Activated CD8-positive, alpha-beta memory T cell treated with anti-CD3 and anti-CD28 coated beads, Interleukin-2, amount 50 U/mL, for 48 hours (primary cell): ENCODE results near the gene RNU1-2.
"Not testable (repeated sequence)": the region's sequence is repeated elsewhere in the genome, so short reads cannot be mapped to it uniquely, and the experiment has no call there.

ENCODE experiments used
- DNase-seq: peaks from one replicate; pipeline ENCODE4 v3.0.0-alpha.2; 2020

RNU1-2 gene

GRCh38 chr1:16888860-16889816 is 6.6 kb upstream of the RNU1-2 start:
- peak; percentile 96 for DNase-seq

GRCh38 chr1:16890539-16891021 is 5.2 kb upstream of the RNU1-2 start:
- DNase-seq: not testable (repeated sequence)

DNA sequence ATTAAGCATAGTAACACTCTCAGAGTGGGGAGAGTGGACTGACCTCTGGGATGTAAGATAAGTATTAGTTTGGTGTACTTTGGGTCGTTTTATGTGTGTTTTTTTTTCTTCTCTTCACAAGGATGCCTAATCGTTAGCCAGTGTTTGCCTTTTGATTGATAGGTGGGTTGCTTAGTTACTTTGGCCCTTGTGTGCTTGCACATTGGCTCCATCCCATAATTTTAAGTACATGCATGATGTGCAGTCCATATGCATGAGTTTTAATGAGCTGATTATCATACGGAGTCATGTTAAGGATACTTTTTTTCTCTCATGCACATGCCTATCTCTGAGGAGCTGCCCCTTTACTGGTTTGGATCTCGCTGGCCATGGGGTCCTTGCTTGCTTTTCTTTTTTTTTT is 4.7 kb upstream of the RNU1-2 start:
- DNase-seq: not testable (repeated sequence)

GRCh38 chr1:16892978-16893525 is 2.7 kb upstream of the RNU1-2 start:
- not testable (repeated sequence) for DNase-seq

GRCh38 chr1:16893796-16894195 is 2.0 kb upstream of the RNU1-2 start:
- DNase-seq: not testable (repeated sequence)

GRCh38 chr1:16894338-16894737 is 1.4 kb upstream of the RNU1-2 start:
- not testable (repeated sequence) for DNase-seq

DNA sequence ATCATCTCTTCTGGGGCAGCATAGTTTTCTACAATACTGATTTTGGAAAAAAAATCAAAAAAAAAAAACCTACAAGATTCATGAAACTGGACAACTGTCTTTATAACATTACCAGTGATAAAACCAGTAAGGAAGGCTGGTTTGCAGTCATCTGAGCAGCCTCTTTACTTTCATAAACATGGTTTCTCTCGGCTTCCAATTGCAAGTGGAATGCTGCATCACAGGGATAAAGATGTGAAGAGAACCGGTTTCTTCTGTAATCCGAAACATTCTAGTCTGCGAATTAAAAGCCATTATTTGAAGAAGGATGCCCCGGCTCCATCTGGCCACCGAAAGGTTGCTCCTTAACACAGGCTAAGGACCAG is 565 bp upstream of the RNU1-2 start:
- DNase-seq: not testable (repeated sequence)

GRCh38 chr1:16896316-16897055 is 706 bp downstream of the RNU1-2 start:
- DNase-seq: peak; percentile 91

- DNase-seq: not testable (repeated sequence)
These were observed 1.9 kb downstream of the RNU1-2 start for GRCh38 chr1:16897653-16898052.

DNA sequence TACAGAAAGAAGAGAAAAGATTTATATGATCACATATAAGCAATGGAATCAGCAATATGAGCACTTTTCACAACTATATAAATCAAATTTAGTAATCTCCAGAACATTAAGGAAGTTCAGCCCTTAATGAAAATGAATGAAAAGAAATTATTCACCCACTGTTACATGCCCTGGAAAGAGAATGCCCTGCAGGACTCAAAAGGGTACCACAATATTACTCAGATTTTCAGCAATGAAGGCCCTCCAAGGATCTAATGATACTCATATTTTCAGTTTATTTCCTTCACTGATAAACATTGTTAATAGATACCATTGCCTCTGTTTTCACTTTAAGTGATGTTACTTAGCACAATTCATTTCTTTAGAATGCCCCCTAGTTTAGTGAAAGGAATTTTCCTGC is 2.5 kb downstream of the RNU1-2 start:
- DNase-seq: not testable (repeated sequence)

DNA sequence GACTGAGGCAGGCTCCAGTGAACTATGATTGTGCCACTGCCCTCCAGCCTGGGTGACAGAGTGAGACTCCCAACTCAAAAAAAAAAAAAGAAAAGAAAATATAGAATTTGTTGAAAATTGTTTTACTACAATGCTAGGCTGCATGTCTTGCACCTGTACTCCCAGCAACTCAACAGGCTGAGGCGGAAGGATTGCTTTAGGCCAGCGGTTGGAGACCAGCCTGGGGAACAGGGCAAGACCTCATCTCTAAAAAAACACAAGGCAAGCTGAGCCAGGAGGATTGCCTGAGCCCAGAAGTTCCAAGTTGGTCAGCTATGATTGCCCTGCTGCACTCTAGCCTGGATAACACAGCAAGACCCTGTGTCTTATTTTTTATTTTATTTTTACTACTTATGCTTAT is 3.2 kb downstream of the RNU1-2 start:
- DNase-seq: not testable (repeated sequence)

DNA sequence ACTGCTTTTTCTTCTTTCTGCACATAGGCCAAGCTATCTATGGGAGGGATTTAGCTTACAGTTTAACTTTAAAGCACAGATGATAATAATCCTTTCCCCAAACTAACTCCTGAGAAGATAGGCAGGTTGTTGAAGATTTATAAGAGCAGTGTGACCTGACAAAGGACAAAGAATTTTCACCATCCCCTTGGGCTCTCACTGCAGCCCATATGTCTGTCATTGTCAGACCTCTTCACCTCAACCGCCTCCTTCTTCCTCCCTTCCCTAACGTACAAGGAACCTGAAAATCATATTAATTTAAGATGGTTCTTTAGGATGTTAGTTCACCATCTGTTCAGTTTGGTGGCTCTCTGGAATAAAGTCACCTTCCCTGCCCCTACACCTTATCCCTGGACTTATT is 5.0 kb downstream of the RNU1-2 start:
- no peak for DNase-seq

DNA sequence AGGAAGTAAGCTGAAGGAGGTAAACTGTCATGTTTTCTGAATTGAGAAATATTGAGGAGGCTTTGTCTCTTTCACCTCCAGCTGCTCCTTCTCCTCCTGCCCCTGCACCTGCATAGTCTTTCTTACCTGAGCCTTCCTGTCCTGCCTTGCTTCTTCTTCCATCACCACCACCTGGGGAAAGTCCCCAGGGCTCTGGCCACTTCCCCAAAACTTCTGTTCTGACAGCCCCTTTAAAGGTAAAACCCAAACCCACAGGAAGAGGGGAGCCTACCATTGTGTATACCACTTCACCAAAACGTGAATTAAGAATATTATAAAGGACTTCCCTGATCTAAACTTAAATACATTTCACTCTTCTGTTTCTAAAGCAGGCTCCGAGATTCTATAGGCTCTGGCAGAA is 5.6 kb downstream of the RNU1-2 start:
- DNase-seq: not testable (repeated sequence)

DNA sequence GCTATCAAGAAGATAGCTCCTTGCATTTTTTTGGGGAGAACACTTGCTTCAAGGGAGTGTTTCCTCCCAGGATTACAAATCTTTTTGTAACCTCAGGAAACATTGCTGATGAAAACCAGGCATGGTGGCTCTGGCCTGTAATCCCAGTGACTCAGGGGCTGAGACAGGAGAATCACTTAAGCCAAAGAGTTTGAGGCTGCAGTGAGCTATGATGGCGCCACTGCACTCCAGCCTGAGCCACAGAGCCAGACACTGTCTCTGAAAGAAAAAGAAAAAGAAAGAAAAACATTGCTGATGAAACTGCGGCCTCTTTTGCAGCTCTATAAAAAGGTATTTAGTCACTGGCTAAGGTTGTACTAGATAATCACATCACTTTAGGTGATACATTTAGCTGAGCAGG is 7.3 kb downstream of the RNU1-2 start:
- no peak for DNase-seq

GRCh38 chr1:16903458-16903796 is 7.6 kb downstream of the RNU1-2 start:
- DNase-seq: no peak

GRCh38 chr1:16904560-16905109 is 8.9 kb downstream of the RNU1-2 start:
- DNase-seq: peak; percentile 98

DNA sequence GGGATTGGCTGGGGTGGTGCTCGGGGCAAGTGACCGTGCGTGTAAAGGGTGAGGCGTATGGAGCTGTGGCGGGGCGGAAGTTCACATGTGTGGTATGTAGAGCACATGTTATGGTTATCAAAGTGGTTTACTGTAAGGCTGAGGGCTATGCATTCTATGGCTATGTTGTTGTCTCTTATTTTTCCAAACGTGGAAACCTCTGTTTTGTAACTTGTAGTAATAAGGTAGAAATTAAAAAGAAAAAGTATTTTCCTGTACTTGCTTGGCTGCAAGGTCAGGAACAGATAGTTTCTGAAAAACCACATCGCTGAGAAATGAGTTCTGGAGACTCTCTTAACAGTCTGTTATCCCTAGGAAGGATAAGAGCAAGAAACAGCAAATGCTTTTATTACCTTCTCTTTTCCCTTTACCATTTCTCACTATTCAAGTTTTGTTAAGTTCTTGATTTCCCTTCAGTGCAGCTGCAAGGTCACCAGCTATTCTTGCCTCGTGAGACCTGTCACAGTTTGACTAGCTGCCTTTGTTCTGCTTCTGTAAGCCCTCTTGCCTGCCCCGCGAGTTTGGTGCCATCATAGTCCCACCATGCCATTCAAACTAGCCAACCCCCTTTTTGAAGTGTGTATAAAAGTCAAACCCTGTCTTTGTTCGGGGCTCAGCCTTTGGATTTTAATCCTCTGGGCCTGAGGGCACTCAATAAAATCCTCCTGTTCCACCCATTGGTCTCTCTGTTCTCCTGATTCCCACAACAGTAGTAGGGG is 9.5 kb downstream of the RNU1-2 start:
- DNase-seq: peak; percentile 81

- DNase-seq: peak; percentile 58
These were observed 10.3 kb downstream of the RNU1-2 start for GRCh38 chr1:16905868-16906702.

DNA sequence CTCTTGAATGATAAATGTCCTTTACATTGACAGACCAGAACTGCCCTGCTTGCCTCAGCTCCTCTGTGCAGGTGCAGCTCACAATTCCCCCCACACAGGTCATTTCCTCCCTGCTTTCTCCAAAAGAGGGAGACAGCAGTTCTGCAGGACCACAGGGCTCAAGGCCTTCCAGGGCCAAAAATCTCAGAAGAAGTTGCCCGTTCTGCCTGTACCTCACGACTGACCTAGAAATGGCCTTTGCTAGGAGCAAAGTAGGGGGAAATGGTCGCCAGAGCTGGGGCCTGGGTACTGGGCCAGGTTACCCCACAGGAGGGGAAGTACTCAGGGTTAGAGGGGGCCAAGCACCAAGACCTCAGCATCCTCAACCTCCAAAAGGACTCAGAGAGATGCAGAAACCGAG is 11.1 kb downstream of the RNU1-2 start:
- no peak for DNase-seq

GRCh38 chr1:16907870-16908758 is 12.3 kb downstream of the RNU1-2 start:
- DNase-seq: no peak
